GM23338 (cell line): ENCODE measurements around the gene RHBDD2. TPM values are rescaled to one million over a fixed set of nuclear protein-coding genes. Genes with fewer than 3 reads are reported as not detected.

Experiments
- ATAC-seq: fragments of 200-7000 bp; cut with Tn5 transposase; 3 replicates; pipeline ENCODE4 v1.9.1; 2020
- DNase-seq: peaks from one replicate; pipeline ENCODE4 v3.0.0-alpha.2; 2015; ENCODE audit warnings: low spot score
- H2AFZ ChIP-seq: fragments of 200-600 bp; sonication (generic); 2 replicates; pipeline ENCODE4 v1.8.0; 2016; ENCODE audit warnings: antibody characterized with exemption, mild to moderate bottlenecking, moderate library complexity
- H3F3A ChIP-seq: fragments of 200-600 bp; sonication (generic); replicated peaks from 2 replicates; pipeline ENCODE4 v1.8.0; 2017; ENCODE audit warnings: antibody characterized with exemption, mixed run types, low read depth
- H3K27ac ChIP-seq: fragments of 200-600 bp; sonication (generic); 2 replicates; pipeline ENCODE4 v1.6.1; 2016; ENCODE audit warnings: low read depth
- H3K27me3 ChIP-seq: fragments of 200-600 bp; sonication (generic); 2 replicates; pipeline ENCODE4 v1.8.0; 2016; ENCODE audit warnings: mild to moderate bottlenecking, mixed run types, moderate library complexity; ENCODE audit not compliant: insufficient read depth
- H3K36me3 ChIP-seq: fragments of 200-600 bp; sonication (generic); 2 replicates; pipeline ENCODE4 v1.8.0; 2016; ENCODE audit warnings: mild to moderate bottlenecking; ENCODE audit not compliant: insufficient read depth
- H3K4me1 ChIP-seq: fragments of 200-600 bp; sonication (generic); 2 replicates; pipeline ENCODE4 v1.8.0; 2016; ENCODE audit warnings: mild to moderate bottlenecking, moderate library complexity; ENCODE audit not compliant: insufficient read depth
- H3K4me2 ChIP-seq: fragments of 200-600 bp; sonication (generic); 2 replicates; pipeline ENCODE4 v1.7.1; 2017; ENCODE audit warnings: mixed run types
- H3K4me3 ChIP-seq: fragments of 200-600 bp; sonication (generic); 2 replicates; pipeline ENCODE4 v1.6.1; 2016; ENCODE audit warnings: mixed run types
- H3K79me2 ChIP-seq: fragments of 200-600 bp; sonication (generic); replicated peaks from 2 replicates; pipeline ENCODE4 v1.8.0; 2017; ENCODE audit warnings: mild to moderate bottlenecking; ENCODE audit not compliant: insufficient read depth
- H3K9me2 ChIP-seq: fragments of 200-600 bp; sonication (generic); 2 replicates; pipeline ENCODE4 v1.8.0; 2017; ENCODE audit not compliant: insufficient read depth
- H4K20me1 ChIP-seq: fragments of 200-600 bp; sonication (generic); replicated peaks from 2 replicates; pipeline ENCODE4 v1.8.0; 2017; ENCODE audit warnings: mild to moderate bottlenecking; ENCODE audit not compliant: insufficient read depth
- H3K27ac Mint-ChIP-seq: 2 replicates; pipeline ENCODE4 v1.8.0; 2020; ENCODE audit warnings: inconsistent platforms, mild to moderate bottlenecking, moderate library complexity, mixed read lengths
- H3K27me3 Mint-ChIP-seq: 3 replicates; pipeline ENCODE4 v1.8.0; 2022; ENCODE audit warnings: low read depth, mild to moderate bottlenecking, moderate library complexity, mixed read lengths, inconsistent platforms; ENCODE audit not compliant: insufficient read depth, poor library complexity
- H3K36me3 Mint-ChIP-seq: 3 replicates; pipeline ENCODE4 v1.8.0; 2021; ENCODE audit warnings: low read depth, mild to moderate bottlenecking, inconsistent platforms, moderate library complexity, mixed read lengths
- H3K4me1 Mint-ChIP-seq: 3 replicates; pipeline ENCODE4 v1.8.0; 2020; ENCODE audit warnings: mild to moderate bottlenecking, inconsistent platforms, mixed read lengths
- H3K4me3 Mint-ChIP-seq: 3 replicates; pipeline ENCODE4 v1.8.0; 2021; ENCODE audit warnings: moderate library complexity, mild to moderate bottlenecking, inconsistent platforms, mixed read lengths
- H3K9me3 Mint-ChIP-seq: 3 replicates; pipeline ENCODE4 v1.8.0; 2020; ENCODE audit warnings: moderate library complexity, mild to moderate bottlenecking, inconsistent platforms, mixed read lengths
- EZH2 ChIP-seq: fragments of 200-600 bp; sonication (generic); IDR thresholded peaks from one replicate; pipeline ENCODE4 v1.8.0; 2017; ENCODE audit warnings: antibody characterized with exemption, mild to moderate bottlenecking, low read depth; ENCODE audit not compliant: unreplicated experiment
- EZH2phosphoT487 ChIP-seq: fragments of 200-600 bp; sonication (generic); IDR thresholded peaks from one replicate; pipeline ENCODE4 v1.8.1; 2018; ENCODE audit warnings: antibody characterized with exemption; ENCODE audit not compliant: unreplicated experiment
- JUNB ChIP-seq: IDR thresholded peaks from one replicate; pipeline ENCODE4 v1.6.1; 2016; ENCODE audit warnings: antibody characterized with exemption; ENCODE audit not compliant: unreplicated experiment
- NANOG ChIP-seq: IDR thresholded peaks from 2 replicates; pipeline ENCODE4 v1.6.1; 2016; ENCODE audit warnings: antibody characterized with exemption, borderline replicate concordance
- POLR2AphosphoS5 ChIP-seq: IDR thresholded peaks from 2 replicates; pipeline ENCODE4 v1.6.1; 2016; ENCODE audit warnings: antibody characterized with exemption, low read depth
- STAT1 ChIP-seq: IDR thresholded peaks from one replicate; pipeline ENCODE4 v1.6.1; 2016; ENCODE audit warnings: antibody characterized with exemption; ENCODE audit not compliant: unreplicated experiment
- ZNF331 ChIP-seq: fragments of 250-450 bp; sonication (Bioruptor Pico); IDR thresholded peaks from 2 replicates; pipeline ENCODE4 v1.5.0; 2020; ENCODE audit warnings: low read depth, mild to moderate bottlenecking, moderate library complexity
- ZNF462 ChIP-seq: fragments of 250-450 bp; sonication (Bioruptor Pico); IDR thresholded peaks from 2 replicates; pipeline ENCODE4 v1.5.0; 2020; ENCODE audit warnings: mild to moderate bottlenecking, moderate library complexity
- polyA plus RNA-seq: library from polyadenylated mRNA; unstranded; fragments of >200 nt; fragmentation: Nextera tagmentation; extraction: Ambion mirVana; gene quantifications from 2 replicates; pipeline ENCODE4 v1.2.1, GENCODE V29; 2016
- total RNA-seq: library from RNA; depleted of rRNA; stranded (reverse); fragments of >200 nt; shearing (Covaris generic); gene quantifications from 2 replicates; pipeline ENCODE4 v1.2.3, GENCODE V29; 2014

RHBDD2 gene
- total and polyA plus RNA-seq, 2 experiments from 2014 or later: 23.1 to 25.7 TPM

GRCh38 chr7:75835688-75836285, 43.0 kb upstream of the RHBDD2 start:
- peak; percentile 55; the same call in 2 of the 3 replicates for ATAC-seq
- H3K4me2 ChIP-seq: no peak overlapping the region
- H2AFZ ChIP-seq: peak overlapping the region; percentile 74
- no peak overlapping the region for H3K27ac ChIP-seq
- H3K27ac Mint-ChIP-seq: no peak overlapping the region
- TF ChIP-seq EZH2: no peak
- TF ChIP-seq JUNB: no peak
- TF ChIP-seq ZNF331: no peak
- no peak for TF ChIP-seq EZH2phosphoT487
- no peak for TF ChIP-seq ZNF462 (CRISPR knock-in tag)
- no peak for TF ChIP-seq NANOG
- no peak for TF ChIP-seq STAT1
- TF ChIP-seq POLR2AphosphoS5: no peak
- no peak overlapping the region for H3K4me3 Mint-ChIP-seq
- H3K4me1 ChIP-seq: no peaks in the 10 kb centered on the region
- no peak overlapping the region for H3K4me3 ChIP-seq
- no peaks in the 10 kb centered on the region for H3K27me3 ChIP-seq
- no peaks in the 10 kb centered on the region for H4K20me1 ChIP-seq
- no peaks in the 10 kb centered on the region for H3K36me3 Mint-ChIP-seq
- no peaks in the 10 kb centered on the region for H3K27me3 Mint-ChIP-seq
- H3K79me2 ChIP-seq: no peaks in the 10 kb centered on the region
- no peaks in the 10 kb centered on the region for H3K36me3 ChIP-seq
- no peak for DNase-seq
- no peaks in the 10 kb centered on the region for H3K9me3 Mint-ChIP-seq
- no peaks in the 10 kb centered on the region for H3F3A ChIP-seq
- H3K4me1 Mint-ChIP-seq: no peaks in the 10 kb centered on the region
- no peaks in the 10 kb centered on the region for H3K9me2 ChIP-seq
